GM10248 (cell line): ENCODE measurements around the gene CDH1.

Source experiments
- CTCF ChIA-PET: fragments of 300-600 bp; sonication (Branson Sonifier 250); formaldehyde crosslinking; extraction: SDS; loops from one replicate; lab custom pipeline; 2021; ENCODE audit warnings: antibody characterized with exemption; lab: Yijun Ruan, JAX
- POLR2A ChIA-PET: fragments of 350-650 bp; sonication (Branson Sonifier 250); formaldehyde crosslinking; extraction: SDS; loops from one replicate; lab custom pipeline; 2020; ENCODE audit warnings: antibody characterized with exemption; lab: Yijun Ruan, JAX
- DNase-seq: peaks from one replicate; pipeline ENCODE4 v3.0.0; 2012; ENCODE audit errors: extremely low spot score
- CTCF ChIP-seq: IDR thresholded peaks from 2 replicates; pipeline ENCODE4 v1.5.1; 2012; ENCODE audit warnings: mild to moderate bottlenecking, low read depth; ENCODE audit errors: extremely low read depth, missing control alignments, control extremely low read depth

The CDH1 gene

GRCh38 chr16:68859828-68860227, 122.7 kb downstream of the CDH1 start:
- no peak for DNase-seq
- ChIA-PET CTCF (interaction anchor here (1.1 to 1.6 kb wide), 2 partner anchors 9 to 12 kb away, joined by 4 read pairs; no protein-coding TSS in a partner anchor), POLR2A (no interaction called here)
- no peak for TF ChIP-seq CTCF

- ChIA-PET POLR2A (no interaction called here), CTCF (interaction anchor here (1.0 to 1.9 kb wide), 3 partner anchors 14 to 17 kb away, joined by 3 to 8 read pairs (median 3); no protein-coding TSS in a partner anchor)
- no peak for TF ChIP-seq CTCF
- no peak for DNase-seq
Measured at GRCh38 chr16:68860978-68861892, 124.1 kb downstream of the CDH1 start.

GRCh38 chr16:68866933-68867332, 129.8 kb downstream of the CDH1 start:
- no peak for TF ChIP-seq CTCF
- peak; percentile 25 for DNase-seq
- ChIA-PET POLR2A (interaction anchor here (0.6 kb wide), 2 partner anchors 10 to 336 kb away, joined by 3 to 5 read pairs; no protein-coding TSS in a partner anchor), CTCF (no interaction called here)

GRCh38 chr16:68869492-68870088, 132.5 kb downstream of the CDH1 start:
- no peak for DNase-seq
- POLR2A ChIA-PET, result no interaction called here
- no peak for TF ChIP-seq CTCF
- CTCF ChIA-PET, result interaction anchor here (1.0 to 1.8 kb wide), 3 partner anchors 11 to 22 kb away, joined by 3 to 4 read pairs (median 4); no protein-coding TSS in a partner anchor

- POLR2A ChIA-PET, result no interaction called here
- CTCF ChIA-PET, result interaction anchor here (0.7 kb wide), 1 partner anchor 27 kb away, joined by 3 read pairs; no protein-coding TSS in a partner anchor
- no peak for TF ChIP-seq CTCF
Measured at GRCh38 chr16:68873635-68874471, 136.8 kb downstream of the CDH1 start.

GRCh38 chr16:68875871-68876270, 138.8 kb downstream of the CDH1 start:
- no peak for TF ChIP-seq CTCF
- ChIA-PET CTCF (no interaction called here), POLR2A (no interaction called here)
- no peak for DNase-seq

More at GRCh38 chr16:68873635-68874471, 136.8 kb downstream of the CDH1 start:
- DNase-seq, result no peak
